Dermis blood vessel endothelial cell (primary cell): Measurements from ENCODE around the gene STK4. TPM values are rescaled to one million over a fixed set of nuclear protein-coding genes. Genes with fewer than 3 reads are reported as not detected.
"Not testable (repeated sequence)": the region's sequence is repeated elsewhere in the genome, so short reads cannot be mapped to it uniquely, and the experiment has no call there.

Experiments
- DNase-seq: peaks from one replicate; pipeline ENCODE4 v3.0.0; 2010
- total RNA-seq: library from RNA; depleted of rRNA; stranded (reverse); fragments of >200 nt; gene quantifications from 2 replicates; pipeline ENCODE4 v1.2.3, GENCODE V29; 2014

Gene STK4
- total RNA-seq, 1 donor from 2014 or later: 26.2 TPM

- no peak for DNase-seq
Measured at GRCh38 chr20:45058168-45058850, 92.0 kb downstream of the STK4 start.

- DNase-seq: peak; percentile 25
Measured at GRCh38 chr20:45059022-45059728, 92.9 kb downstream of the STK4 start.

- no peak for DNase-seq
Measured at GRCh38 chr20:45060294-45060693, 94.0 kb downstream of the STK4 start.

- peak; percentile 69 for DNase-seq
Measured at GRCh38 chr20:45061244-45061643, 94.9 kb downstream of the STK4 start.

DNA sequence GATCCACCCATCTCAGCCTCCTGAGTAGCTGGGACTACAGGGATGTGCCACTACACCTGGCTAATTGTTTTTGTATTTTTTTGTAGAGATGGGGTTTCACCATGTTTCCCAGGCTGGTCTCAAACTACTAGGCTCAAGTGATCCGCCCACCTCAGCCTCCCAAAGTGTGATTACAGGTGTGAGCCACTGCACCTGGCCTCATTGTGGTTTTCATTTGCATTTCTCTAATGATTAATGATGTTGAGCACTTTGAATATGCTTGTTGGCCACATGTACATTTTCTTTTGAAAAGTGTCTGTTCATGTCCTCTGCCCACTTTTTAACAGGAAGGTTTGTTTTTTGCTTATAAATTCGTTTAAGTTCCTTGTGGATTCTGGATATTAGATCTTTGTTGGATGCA lies 96.8 kb downstream of the STK4 start:
- not testable (repeated sequence) for DNase-seq

GRCh38 chr20:45064812-45065211 lies 98.5 kb downstream of the STK4 start:
- DNase-seq: no peak

DNA sequence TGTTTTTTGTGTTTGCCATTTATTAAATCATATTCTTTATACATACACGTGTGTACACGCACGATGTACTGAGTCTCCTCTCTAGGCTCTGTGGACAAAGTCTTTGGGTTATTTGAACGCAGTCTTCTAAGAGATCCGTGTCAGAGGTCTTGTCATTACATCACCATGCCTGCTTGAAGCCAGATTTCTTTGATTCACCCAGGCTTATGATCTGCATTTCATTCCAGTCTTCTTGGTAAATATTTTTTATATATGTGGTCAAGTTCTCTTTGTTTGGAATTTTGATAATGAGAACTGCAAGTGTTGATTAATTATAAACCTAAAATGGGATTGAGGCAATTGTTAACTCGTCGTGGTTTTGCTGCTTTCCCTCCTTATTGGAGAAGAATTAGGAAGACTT lies 100.1 kb downstream of the STK4 start:
- DNase-seq: no peak

DNA sequence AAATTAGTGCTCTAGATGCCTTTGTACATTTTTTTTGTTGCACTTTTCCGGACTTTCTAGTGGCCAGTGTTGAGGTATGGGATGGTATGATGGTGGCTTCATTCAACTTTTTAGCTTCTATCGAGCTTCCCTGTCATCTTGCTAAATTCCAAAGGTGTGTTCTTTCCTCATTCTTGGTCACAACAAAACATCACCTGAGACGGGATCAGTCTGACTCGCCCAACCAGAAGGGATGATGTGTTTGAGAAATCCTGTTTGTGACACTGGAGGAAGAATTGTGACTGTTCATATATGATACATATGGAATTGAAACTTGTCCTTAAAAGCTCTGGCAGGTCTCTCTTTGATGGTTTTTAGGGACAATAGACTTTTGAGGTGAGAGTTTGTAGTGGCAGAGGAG lies 100.8 kb downstream of the STK4 start:
- no peak for DNase-seq

DNA sequence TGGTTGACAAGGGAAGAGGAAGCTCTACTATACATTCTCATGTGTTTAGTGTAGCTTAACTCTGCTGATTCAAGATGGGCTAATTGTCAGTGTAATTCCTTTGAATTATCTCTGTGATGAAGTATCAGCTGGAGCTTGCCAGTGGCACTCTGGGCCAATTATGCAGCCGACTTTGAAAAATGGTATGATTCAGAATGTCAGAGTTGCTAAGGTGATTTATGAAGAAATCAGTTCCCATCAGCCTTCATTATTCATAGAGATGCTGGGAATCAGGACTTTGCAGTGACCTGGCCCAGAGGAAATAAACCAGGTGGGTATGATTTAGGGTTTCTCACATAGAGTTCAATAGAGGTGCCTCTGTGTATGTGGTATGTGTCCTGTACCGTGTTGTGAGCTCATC lies 101.2 kb downstream of the STK4 start:
- DNase-seq: no peak

DNA sequence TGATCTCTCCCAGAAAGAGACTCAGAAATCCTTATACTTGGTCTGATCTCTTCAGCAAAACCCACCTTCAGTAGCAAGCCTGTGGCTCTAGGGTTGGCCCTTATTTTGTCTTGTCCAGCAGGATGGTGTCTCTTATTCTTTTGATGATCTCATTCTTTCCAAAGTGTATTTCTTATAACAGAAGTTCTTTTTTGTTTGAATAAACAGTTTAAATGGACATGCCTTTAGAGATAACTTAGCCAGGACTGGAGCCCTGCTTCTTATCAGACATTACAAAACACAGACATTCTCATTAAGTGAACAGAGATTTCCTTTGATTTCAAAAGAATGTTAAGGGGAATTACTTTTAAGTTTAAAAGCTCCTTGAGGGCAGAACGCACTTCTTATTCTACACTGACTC lies 102.9 kb downstream of the STK4 start:
- DNase-seq: no peak

DNA sequence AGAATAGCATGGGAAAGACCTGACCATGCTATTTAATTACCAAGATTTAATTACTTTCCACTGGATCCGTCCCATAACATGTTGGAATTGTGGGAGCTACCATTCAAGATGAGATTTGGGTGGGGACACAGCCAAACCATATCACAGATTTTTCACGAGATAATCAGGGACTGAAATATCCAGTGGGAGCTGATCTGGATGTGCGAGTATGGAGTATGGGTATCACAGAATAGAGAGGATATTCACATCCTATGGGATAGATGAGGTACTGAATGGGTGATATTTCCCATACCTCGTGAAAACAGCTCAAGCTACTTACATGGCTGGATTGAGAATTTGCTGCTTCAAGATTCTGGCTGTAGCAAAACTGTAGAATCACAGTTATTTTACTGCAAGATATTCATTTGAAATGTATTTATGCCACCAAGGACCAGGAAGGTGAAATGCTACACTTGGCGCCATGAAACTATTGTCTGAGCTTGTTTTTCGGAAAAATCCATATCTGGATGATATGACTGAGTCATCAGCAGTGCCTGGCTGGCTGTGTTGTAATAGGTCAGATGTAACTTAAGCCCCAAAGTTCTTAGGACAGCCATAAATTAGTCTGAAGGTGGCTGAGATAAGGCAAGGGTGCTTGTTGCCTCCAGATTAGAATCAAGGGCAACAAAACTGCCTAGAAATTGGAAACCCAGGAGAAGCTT lies 104.8 kb downstream of the STK4 start:
- peak; percentile 70 for DNase-seq

DNA sequence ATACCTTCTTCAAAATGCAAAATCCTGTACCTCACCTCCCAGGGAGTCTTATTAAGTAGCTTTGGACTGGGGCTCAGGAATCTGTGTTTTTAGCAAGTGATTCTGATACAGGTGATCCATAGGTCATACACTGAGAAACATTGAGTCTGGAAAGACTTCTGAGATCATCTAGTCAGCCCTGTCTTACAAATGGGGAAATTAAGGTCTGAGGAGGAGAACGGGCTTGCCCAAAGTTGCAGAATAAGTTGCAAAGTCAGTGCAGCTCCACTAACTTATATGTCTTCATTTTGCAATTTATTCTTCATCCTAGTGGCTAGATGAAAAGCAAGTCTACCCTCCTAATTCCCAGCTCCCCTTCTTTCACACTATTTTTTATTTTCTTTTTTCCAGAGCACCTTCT lies 105.8 kb downstream of the STK4 start:
- no peak for DNase-seq

DNA sequence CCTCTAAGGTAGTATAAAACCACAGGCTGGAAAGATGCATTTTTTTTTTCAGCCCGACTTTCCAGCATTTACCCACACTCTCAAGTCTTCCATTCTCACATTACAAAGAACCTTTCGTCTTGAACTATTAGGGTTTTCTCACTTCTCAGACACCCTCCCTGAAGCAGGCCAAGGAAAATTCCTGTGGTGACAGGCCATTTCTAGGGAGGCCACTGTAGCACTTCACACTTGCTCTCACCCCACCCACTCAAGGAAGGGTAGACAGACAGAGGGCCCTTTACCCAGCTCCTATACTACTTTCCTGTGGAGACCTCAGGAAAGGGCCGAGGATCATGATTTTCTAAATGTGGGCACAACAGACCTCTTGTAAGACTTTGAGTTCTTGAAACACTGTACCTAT lies 106.9 kb downstream of the STK4 start:
- DNase-seq: no peak

DNA sequence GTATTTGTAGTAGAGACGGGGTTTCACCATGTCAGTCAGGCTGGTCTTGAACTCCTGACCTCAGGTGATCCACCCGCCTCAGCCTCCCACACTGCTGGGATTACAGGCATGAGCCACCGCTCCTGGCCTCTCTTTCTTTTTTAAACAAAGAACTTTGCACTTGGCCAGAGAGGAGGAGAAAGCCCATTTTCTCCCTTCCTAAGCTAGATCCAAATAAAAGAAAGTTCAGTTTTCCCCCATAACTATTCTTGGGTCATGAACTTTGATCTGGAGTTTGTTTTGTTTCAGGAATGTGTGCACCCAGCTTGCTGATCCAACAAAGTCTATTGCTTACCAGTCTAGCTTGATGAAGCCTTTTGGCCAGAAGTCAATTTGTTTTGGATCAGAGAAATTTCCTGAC lies 111.2 kb downstream of the STK4 start:
- DNase-seq: no peak

DNA sequence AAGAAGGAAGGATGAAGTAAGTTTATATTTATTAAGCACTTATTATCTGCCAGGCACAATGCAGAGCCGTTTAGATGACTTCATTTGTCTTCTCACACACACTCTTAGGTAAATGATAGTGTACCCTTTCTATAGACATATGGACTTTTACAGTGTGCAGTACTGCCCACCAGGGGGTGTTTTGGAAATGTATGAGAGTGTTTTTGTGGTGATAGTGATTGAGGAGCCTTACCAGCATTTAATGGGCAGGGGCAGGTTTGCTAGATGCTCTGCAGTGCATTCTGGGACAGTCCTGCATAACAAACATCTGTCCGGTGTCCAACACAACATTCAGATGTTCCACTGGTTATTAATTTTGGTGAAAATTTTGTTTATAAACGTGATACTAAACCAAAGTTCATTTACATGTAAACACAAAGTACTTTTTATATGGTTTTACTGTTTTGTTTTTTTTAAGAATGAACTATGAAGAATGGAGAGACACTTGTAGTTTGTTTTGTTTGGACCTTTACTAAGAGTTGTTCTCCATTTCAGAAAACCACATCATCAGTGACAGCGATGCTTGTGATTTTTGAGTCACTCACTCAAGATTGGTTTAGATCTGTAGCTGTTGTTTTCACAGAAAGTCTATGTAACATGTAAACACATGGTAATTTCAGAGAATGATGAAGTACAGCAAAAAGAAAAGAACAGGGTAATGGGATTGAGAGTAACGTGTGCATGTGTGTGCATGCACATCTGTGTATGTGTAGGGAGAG lies 114.7 kb downstream of the STK4 start:
- DNase-seq: peak; percentile 47

DNA sequence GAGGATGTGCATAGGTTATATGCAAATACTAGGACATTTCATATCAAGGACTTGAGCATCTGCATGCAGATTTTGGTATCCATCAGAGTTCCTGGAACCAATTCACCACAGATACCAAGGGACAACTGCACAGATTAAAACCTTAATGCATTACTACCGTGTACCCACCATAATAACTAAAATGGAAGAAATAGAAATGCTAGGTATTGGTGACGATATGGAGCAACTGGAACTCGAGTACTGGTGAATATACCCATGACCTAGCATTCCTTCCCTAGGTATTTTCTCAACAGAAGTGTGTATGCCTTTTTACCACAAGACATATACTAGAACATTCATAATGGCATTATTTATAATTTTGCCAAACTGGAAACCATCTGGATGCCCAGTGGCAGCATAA lies 116.2 kb downstream of the STK4 start:
- DNase-seq: no peak

DNA sequence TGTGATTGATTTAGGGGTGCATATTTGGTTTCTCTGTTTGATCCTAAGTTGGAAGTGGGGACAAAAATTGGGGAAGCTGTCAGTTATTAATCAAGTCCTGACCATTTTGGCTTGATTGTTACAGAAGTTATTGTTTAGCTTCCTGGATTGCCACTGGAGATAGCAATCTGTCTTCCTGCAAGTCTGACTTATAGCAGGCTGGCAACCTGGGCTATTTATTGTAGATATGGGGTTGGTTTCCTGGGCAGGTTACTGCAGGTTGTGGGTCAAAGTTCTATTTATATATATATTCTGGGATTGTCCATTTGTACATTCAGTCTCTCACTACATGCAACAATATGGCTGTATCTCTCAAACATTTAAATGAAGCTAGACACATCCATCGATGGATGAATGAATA lies 116.8 kb downstream of the STK4 start:
- DNase-seq: no peak

- DNase-seq: no peak
Measured at GRCh38 chr20:45085289-45085688, 119.0 kb downstream of the STK4 start.

DNA sequence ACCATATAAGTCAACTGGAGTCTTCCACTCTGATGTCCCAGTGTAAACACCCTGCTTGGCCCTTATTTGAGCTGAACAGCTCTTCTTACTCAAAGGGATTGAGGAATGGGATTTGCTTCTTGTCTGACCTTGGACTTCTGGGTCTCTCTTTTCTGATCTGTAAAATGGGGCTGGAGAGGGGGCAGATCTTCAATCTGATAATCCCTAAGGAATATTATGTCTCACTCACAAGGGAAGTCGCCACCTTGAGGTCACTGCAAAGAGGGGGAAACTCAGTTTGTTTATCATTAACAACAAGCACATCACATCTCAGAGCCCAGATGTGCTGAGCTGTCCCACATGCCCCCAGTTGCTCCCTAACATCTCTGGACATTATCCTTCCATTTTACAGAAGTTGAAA lies 119.6 kb downstream of the STK4 start:
- no peak for DNase-seq

DNA sequence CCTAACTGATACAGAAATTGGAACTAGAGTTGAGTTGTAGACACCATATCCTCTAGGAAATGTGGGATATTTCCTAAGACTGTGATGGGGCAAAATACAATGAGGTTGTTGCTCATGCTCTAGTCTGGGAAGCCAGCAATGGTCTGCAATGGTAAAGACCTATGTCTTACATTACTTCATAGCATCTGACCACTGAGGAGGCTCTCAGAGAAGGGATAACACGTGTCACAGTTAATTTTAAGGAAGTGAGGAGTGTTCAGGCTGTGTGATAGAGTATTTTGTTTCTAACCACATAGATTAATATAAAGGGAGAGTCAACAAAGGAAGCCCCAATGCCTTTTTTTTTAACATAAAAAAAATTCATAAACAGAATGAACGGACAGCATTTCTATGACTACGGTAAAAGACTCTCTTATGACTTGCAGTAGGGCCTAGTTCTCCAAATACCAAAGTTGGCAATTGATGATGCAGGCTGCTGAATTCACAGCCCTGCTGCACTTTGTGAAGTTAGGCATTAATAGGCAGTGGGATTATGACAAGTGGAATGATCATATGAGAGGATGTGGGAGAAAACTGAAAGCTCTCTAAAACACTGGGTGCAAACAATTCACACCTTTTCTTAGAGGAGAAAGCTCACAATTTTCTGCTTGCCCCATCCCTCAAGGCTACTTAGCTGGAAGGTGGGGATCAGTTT lies 120.9 kb downstream of the STK4 start:
- DNase-seq: no peak

DNA sequence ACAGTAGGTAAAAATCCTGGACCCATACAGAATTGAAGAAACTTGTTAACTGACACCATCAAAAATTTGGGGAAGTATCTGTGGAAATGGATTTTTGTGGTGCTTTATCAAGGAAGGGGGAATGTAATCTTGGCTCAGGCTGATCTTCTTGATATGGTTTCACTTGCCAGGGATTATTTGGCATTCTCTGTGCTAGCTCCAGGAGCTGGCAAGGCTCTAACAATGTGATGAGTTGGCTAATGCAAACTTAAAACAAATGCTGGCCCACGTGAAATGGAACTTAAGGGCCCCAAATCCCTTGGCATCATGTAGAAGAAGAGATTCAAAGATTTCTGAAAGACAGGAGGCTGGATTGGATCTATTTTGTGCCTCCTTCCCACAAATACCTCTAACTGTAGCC lies 121.5 kb downstream of the STK4 start:
- no peak for DNase-seq

- no peak for DNase-seq
Measured at GRCh38 chr20:45088247-45088646, 121.9 kb downstream of the STK4 start.

DNA sequence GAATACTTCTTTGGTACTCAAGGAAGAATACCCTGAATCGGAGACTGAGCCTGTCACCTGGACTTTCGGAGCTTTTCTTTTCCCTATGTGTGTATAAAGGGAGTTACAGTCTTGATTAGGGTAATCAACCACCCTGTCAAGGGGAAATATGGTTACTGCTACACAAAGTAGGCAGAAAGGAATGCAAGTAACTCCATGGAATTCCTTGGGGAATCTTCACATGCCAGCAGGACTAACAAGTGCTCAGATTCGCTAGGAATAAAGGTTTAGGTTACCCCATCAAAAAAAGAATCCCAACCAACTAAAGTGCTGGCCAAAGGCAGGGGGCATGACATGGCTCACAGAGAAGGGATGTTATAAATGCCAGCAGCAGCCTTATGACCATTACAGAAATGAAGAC lies 124.2 kb downstream of the STK4 start:
- DNase-seq: no peak
